DND-41 (cell line): Measurements from ENCODE around the gene SGPL1.

Source experiments
- ATAC-seq: fragments of 200-7000 bp; cut with Tn5 transposase; 3 replicates; pipeline ENCODE4 v1.9.1; 2021; ENCODE audit warnings: low read depth; ENCODE audit not compliant: insufficient read depth
- DNase-seq: peaks from one replicate; pipeline ENCODE4 v3.0.0-alpha.2; 2020
- H2AFZ ChIP-seq: 2 replicates; pipeline ENCODE4 v1.6.0; 2012; ENCODE audit warnings: low read depth, low read length
- H3K27ac ChIP-seq: 2 replicates; pipeline ENCODE4 v1.5.1; 2012; ENCODE audit warnings: low read length, inconsistent platforms
- H3K27me3 ChIP-seq: fragments of 200-600 bp; sonication (generic); 2 replicates; pipeline ENCODE4 v1.6.0; 2012; ENCODE audit warnings: low read length, mild to moderate bottlenecking, inconsistent platforms; ENCODE audit not compliant: insufficient read depth, poor library complexity
- H3K36me3 ChIP-seq: 2 replicates; pipeline ENCODE4 v1.5.1; 2012; ENCODE audit warnings: low read length, inconsistent platforms; ENCODE audit not compliant: insufficient read depth
- H3K4me1 ChIP-seq: 2 replicates; pipeline ENCODE4 v1.5.1; 2012; ENCODE audit warnings: mild to moderate bottlenecking, low read length; ENCODE audit not compliant: insufficient read depth
- H3K4me2 ChIP-seq: 2 replicates; pipeline ENCODE4 v1.6.0; 2012; ENCODE audit warnings: mild to moderate bottlenecking, moderate library complexity, low read length, inconsistent platforms; ENCODE audit not compliant: insufficient read depth
- H3K4me3 ChIP-seq, 2 experiments: fragments of 200-600 bp in 1 of 2; shearing (Covaris generic) in 1 of 2; 2 replicates each; pipeline ENCODE4 v1.5.1; 2012 to 2016; ENCODE audit warnings: inconsistent platforms in 2 of 2, low read length in 2 of 2, mild to moderate bottlenecking in 2 of 2, low read depth in 1 of 2, moderate library complexity in 1 of 2
- H3K79me2 ChIP-seq: 2 replicates; pipeline ENCODE4 v1.6.0; 2012; ENCODE audit warnings: low read length, inconsistent platforms; ENCODE audit not compliant: insufficient read depth
- H3K9ac ChIP-seq: 2 replicates; pipeline ENCODE4 v1.6.0; 2012; ENCODE audit warnings: low read depth, mild to moderate bottlenecking, inconsistent platforms, low read length, moderate library complexity
- H3K9me3 ChIP-seq: 2 replicates; pipeline ENCODE4 v1.5.1; 2012; ENCODE audit warnings: low read length, moderate library complexity, mild to moderate bottlenecking, inconsistent platforms; ENCODE audit not compliant: insufficient read depth, severe bottlenecking
- H4K20me1 ChIP-seq: 2 replicates; pipeline ENCODE4 v1.6.0; 2012; ENCODE audit warnings: low read length; ENCODE audit not compliant: insufficient read depth
- CTCF ChIP-seq: IDR thresholded peaks from 2 replicates; pipeline ENCODE4 v1.5.1; 2012; ENCODE audit warnings: borderline replicate concordance, low read length, moderate library complexity, mild to moderate bottlenecking; ENCODE audit not compliant: poor library complexity, severe bottlenecking; ENCODE audit errors: extremely low read depth
- EZH2 ChIP-seq: IDR thresholded peaks from 3 replicates; pipeline ENCODE4 v1.6.1; 2012; ENCODE audit warnings: borderline replicate concordance, low read depth, mild to moderate bottlenecking, moderate library complexity, low read length, inconsistent platforms; ENCODE audit not compliant: severe bottlenecking

SGPL1 gene

GRCh38 chr10:70791386-70792039 is 24.2 kb upstream of the SGPL1 start:
- Histone ChIP-seq H4K20me1 (no peaks in the 10 kb centered on the region), H3K9me3 (no peaks in the 10 kb centered on the region), H2AFZ (no peak overlapping the region)

GRCh38 chr10:70795613-70796012 is 20.1 kb upstream of the SGPL1 start:
- H3K4me3 ChIP-seq = no peak overlapping the region
- TF ChIP-seq EZH2 (no peak), CTCF (no peak)

More at GRCh38 chr10:70791386-70792039, 24.2 kb upstream of the SGPL1 start:
- H3K79me2 ChIP-seq = no peaks in the 10 kb centered on the region
- ATAC-seq = peak; percentile 54; the same call in 2 of the 3 replicates
- H3K4me2 ChIP-seq = no peak overlapping the region
- H3K27me3 ChIP-seq = peaks cover 30% of the 10 kb centered on the region
- TF ChIP-seq CTCF (no peak), EZH2 (no peak)
- no peak for DNase-seq
- H3K36me3 ChIP-seq = no peaks in the 10 kb centered on the region
- H3K4me3 ChIP-seq = no peak overlapping the region
- H3K4me1 ChIP-seq = no peaks in the 10 kb centered on the region
- no peak overlapping the region for H3K9ac ChIP-seq
- no peak overlapping the region for H3K27ac ChIP-seq

GRCh38 chr10:70797840-70798239 is 17.9 kb upstream of the SGPL1 start:
- H3K4me1 ChIP-seq = no peaks in the 10 kb centered on the region
- DNase-seq (no peak), ATAC-seq (no peak)
- TF ChIP-seq EZH2 (no peak), CTCF (no peak)
- H3K9me3 ChIP-seq = no peaks in the 10 kb centered on the region
- no peaks in the 10 kb centered on the region for H4K20me1 ChIP-seq
- peaks cover 3% of the 10 kb centered on the region for H3K27me3 ChIP-seq
- H3K79me2 ChIP-seq = no peaks in the 10 kb centered on the region
- H3K4me2 ChIP-seq = no peak overlapping the region
- H3K36me3 ChIP-seq = no peaks in the 10 kb centered on the region
- H3K27ac ChIP-seq = no peak overlapping the region
- H3K4me3 ChIP-seq = no peak overlapping the region
- no peak overlapping the region for H2AFZ ChIP-seq
- no peak overlapping the region for H3K9ac ChIP-seq

More at GRCh38 chr10:70795613-70796012, 20.1 kb upstream of the SGPL1 start:
- ATAC-seq (no peak), DNase-seq (no peak)
- no peak overlapping the region for H2AFZ ChIP-seq
- no peak overlapping the region for H3K4me2 ChIP-seq
- no peaks in the 10 kb centered on the region for H3K9me3 ChIP-seq
- H3K27ac ChIP-seq = no peak overlapping the region
- no peak overlapping the region for H3K9ac ChIP-seq
- no peaks in the 10 kb centered on the region for H3K4me1 ChIP-seq
- no peaks in the 10 kb centered on the region for H4K20me1 ChIP-seq
- peaks cover 21% of the 10 kb centered on the region for H3K27me3 ChIP-seq
- no peaks in the 10 kb centered on the region for H3K36me3 ChIP-seq
- no peaks in the 10 kb centered on the region for H3K79me2 ChIP-seq
